Astrocyte (in vitro differentiated cells and primary cell): ENCODE measurements around the gene CSRNP3. TPM values are rescaled to one million over a fixed set of nuclear protein-coding genes. Genes with fewer than 3 reads are reported as not detected.
A peak's percentile ranks its signal among the peaks of the same experiment; 100 is the strongest.

Experiments
- DNase-seq: peaks from one replicate; pipeline ENCODE4 v3.0.0-alpha.2; 2010; ENCODE audit warnings: low read depth
- FAIRE-seq: peaks from 2 replicates; lab custom pipeline; 2011; peaks lifted over from hg19 to GRCh38; lab: Jason Lieb, UNC
- H2AFZ ChIP-seq: 2 replicates; pipeline ENCODE4 v1.6.0; 2012; ENCODE audit warnings: low read depth, low read length, inconsistent platforms
- H3K27ac ChIP-seq: 2 replicates; pipeline ENCODE4 v1.5.1; 2011; ENCODE audit warnings: low read depth, low read length, inconsistent platforms
- H3K27me3 ChIP-seq: 2 replicates; pipeline ENCODE4 v1.6.0; 2011; ENCODE audit warnings: low read length, inconsistent platforms; ENCODE audit not compliant: insufficient read depth
- H3K36me3 ChIP-seq: 2 replicates; pipeline ENCODE4 v1.5.1; 2011; ENCODE audit warnings: low read length, inconsistent platforms; ENCODE audit not compliant: insufficient read depth
- H3K4me1 ChIP-seq: 2 replicates; pipeline ENCODE4 v1.5.1; 2011; ENCODE audit warnings: low read length, inconsistent platforms; ENCODE audit not compliant: insufficient read depth
- H3K4me2 ChIP-seq: 2 replicates; pipeline ENCODE4 v1.6.0; 2012; ENCODE audit warnings: low read length, inconsistent platforms
- H3K4me3 ChIP-seq: 2 replicates; pipeline ENCODE4 v1.5.1; 2011; ENCODE audit warnings: low read depth, mild to moderate bottlenecking, low read length, inconsistent platforms; ENCODE audit not compliant: insufficient read depth
- H3K79me2 ChIP-seq: 2 replicates; pipeline ENCODE4 v1.6.0; 2012; ENCODE audit warnings: mild to moderate bottlenecking, low read length, inconsistent platforms; ENCODE audit not compliant: insufficient read depth
- H3K9ac ChIP-seq: 2 replicates; pipeline ENCODE4 v1.6.0; 2012; ENCODE audit warnings: mild to moderate bottlenecking, low read length, inconsistent platforms
- H3K9me3 ChIP-seq: 2 replicates; pipeline ENCODE4 v1.5.1; 2012; ENCODE audit warnings: low read depth, mild to moderate bottlenecking, low read length, inconsistent platforms; ENCODE audit not compliant: insufficient read depth
- H4K20me1 ChIP-seq: 2 replicates; pipeline ENCODE4 v1.6.0; 2012; ENCODE audit warnings: low read length, inconsistent platforms; ENCODE audit not compliant: insufficient read depth
- H3K27ac Mint-ChIP-seq: one replicate; pipeline ENCODE4 v1.8.0; 2021; ENCODE audit warnings: mild to moderate bottlenecking, mixed read lengths; ENCODE audit not compliant: unreplicated experiment
- H3K27me3 Mint-ChIP-seq: one replicate; pipeline ENCODE4 v1.8.0; 2021; ENCODE audit warnings: low read depth, mixed read lengths; ENCODE audit not compliant: unreplicated experiment
- H3K36me3 Mint-ChIP-seq: one replicate; pipeline ENCODE4 v1.8.0; 2021; ENCODE audit warnings: low read depth, mixed read lengths; ENCODE audit not compliant: unreplicated experiment
- H3K4me1 Mint-ChIP-seq: one replicate; pipeline ENCODE4 v1.8.0; 2021; ENCODE audit warnings: low read depth, mixed read lengths; ENCODE audit not compliant: unreplicated experiment
- H3K4me3 Mint-ChIP-seq: one replicate; pipeline ENCODE4 v1.8.0; 2021; ENCODE audit warnings: mild to moderate bottlenecking, moderate library complexity, mixed read lengths; ENCODE audit not compliant: unreplicated experiment
- H3K9me3 Mint-ChIP-seq: one replicate; pipeline ENCODE4 v1.8.0; 2021; ENCODE audit warnings: mild to moderate bottlenecking, mixed read lengths; ENCODE audit not compliant: unreplicated experiment
- CTCF ChIP-seq: IDR thresholded peaks from 2 replicates; pipeline ENCODE4 v1.5.1; 2011; ENCODE audit warnings: low read depth, mild to moderate bottlenecking, inconsistent platforms, low read length, moderate library complexity; ENCODE audit not compliant: insufficient read depth
- EZH2 ChIP-seq: IDR thresholded peaks from 2 replicates; pipeline ENCODE4 v1.6.1; 2012; ENCODE audit warnings: mild to moderate bottlenecking, low read length, inconsistent platforms; ENCODE audit not compliant: insufficient read depth
- total RNA-seq: library from RNA; stranded (reverse); gene quantifications from 2 replicates; pipeline ENCODE4 v1.2.1, GENCODE V29; 2021

The CSRNP3 gene
- total RNA-seq, 1 donor from 2014 or later: 5.9 TPM

DNA sequence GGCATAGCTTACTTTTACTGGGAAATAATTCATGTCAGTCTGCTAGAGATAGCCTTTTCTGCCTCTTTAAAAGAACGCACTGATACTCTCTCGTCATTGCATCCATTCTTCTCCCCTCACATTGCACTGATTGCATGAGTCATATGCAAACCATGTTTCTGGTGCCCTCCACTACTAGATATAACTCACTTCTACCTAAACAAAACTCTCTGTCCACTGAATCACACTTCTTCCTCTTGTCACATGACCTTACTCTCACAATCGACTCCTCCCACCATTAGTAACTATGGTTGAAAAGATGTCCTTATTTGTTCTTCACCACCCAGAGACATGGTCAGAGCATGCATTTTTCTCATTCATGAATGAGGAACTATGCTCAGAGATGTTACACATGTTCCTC, 158.0 kb downstream of the CSRNP3 start:
- H3K9ac ChIP-seq: no peak overlapping the region
- no peaks in the 10 kb centered on the region for H3K36me3 ChIP-seq
- H4K20me1 ChIP-seq: no peaks in the 10 kb centered on the region
- Mint-ChIP-seq H3K4me1 (no peaks in the 10 kb centered on the region), H3K27ac (no peak overlapping the region), H3K9me3 (no peaks in the 10 kb centered on the region), H3K4me3 (no peak overlapping the region), H3K27me3 (no peaks in the 10 kb centered on the region), H3K36me3 (peaks cover 2% of the 10 kb centered on the region)
- no peak overlapping the region for H3K27ac ChIP-seq
- no peaks in the 10 kb centered on the region for H3K79me2 ChIP-seq
- no peaks in the 10 kb centered on the region for H3K9me3 ChIP-seq
- no peak overlapping the region for H3K4me3 ChIP-seq
- TF ChIP-seq CTCF (no peak), EZH2 (no peak)
- peak overlapping the region; percentile 30 for H3K4me2 ChIP-seq
- FAIRE-seq: no peak
- no peaks in the 10 kb centered on the region for H3K27me3 ChIP-seq
- no peak overlapping the region for H2AFZ ChIP-seq
- no peaks in the 10 kb centered on the region for H3K4me1 ChIP-seq
- peak; percentile 79 for DNase-seq

DNA sequence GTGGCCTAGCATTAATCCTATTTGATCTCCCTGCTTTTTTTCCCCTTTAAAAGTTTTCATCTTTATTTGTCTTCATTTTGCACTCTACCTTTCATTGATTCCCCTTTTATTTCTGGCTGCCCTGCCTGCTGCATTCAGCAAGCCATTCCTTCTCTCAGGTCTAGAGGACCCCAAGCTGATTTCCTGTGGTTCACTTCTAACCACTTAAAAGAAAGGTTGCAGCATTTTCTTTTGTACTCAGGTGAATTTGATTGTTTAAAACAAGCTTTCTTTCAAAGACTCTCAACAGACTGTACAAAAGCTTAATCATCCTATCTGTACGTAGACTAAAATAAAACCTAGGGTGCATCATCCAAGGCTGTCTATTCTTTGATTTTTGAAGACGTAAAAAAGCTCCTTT, 160.3 kb downstream of the CSRNP3 start:
- H3K36me3 ChIP-seq: no peaks in the 10 kb centered on the region
- H3K27ac ChIP-seq: no peak overlapping the region
- no peaks in the 10 kb centered on the region for H3K79me2 ChIP-seq
- H3K4me1 ChIP-seq: no peaks in the 10 kb centered on the region
- Mint-ChIP-seq H3K4me3 (no peak overlapping the region), H3K27me3 (no peaks in the 10 kb centered on the region), H3K4me1 (peaks cover 6% of the 10 kb centered on the region), H3K27ac (no peak overlapping the region), H3K36me3 (peaks cover 3% of the 10 kb centered on the region), H3K9me3 (no peaks in the 10 kb centered on the region)
- TF ChIP-seq CTCF: no peak
- no peak for TF ChIP-seq EZH2
- FAIRE-seq (no peak), DNase-seq (no peak)
- H2AFZ ChIP-seq: no peak overlapping the region
- H3K9me3 ChIP-seq: no peaks in the 10 kb centered on the region
- H4K20me1 ChIP-seq: no peaks in the 10 kb centered on the region
- no peak overlapping the region for H3K4me2 ChIP-seq
- H3K27me3 ChIP-seq: no peaks in the 10 kb centered on the region
- H3K4me3 ChIP-seq: no peak overlapping the region
- no peak overlapping the region for H3K9ac ChIP-seq

DNA sequence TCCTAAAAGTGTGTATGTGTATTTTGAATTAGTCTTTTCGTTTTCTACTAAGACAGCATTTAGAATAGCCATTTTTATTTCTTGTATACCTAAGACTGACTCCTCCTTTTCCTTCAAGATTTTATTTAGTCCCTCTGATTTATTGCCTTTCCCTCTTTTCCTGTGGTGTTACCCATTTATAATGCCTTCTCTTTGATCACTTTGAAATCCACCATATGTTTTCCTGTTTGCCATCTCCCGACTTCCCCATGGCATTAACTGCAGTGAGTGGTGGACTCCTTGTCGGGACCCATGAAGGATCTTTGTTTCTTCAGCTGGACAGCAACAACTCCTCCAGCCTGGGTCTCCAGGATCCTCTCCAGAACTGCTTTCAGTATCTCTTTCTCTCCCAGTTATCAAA, 160.7 kb downstream of the CSRNP3 start:
- Histone ChIP-seq H3K4me2 (no peak overlapping the region), H3K27ac (no peak overlapping the region), H3K79me2 (no peaks in the 10 kb centered on the region), H3K36me3 (no peaks in the 10 kb centered on the region), H3K27me3 (no peaks in the 10 kb centered on the region), H3K4me1 (no peaks in the 10 kb centered on the region), H2AFZ (no peak overlapping the region), H3K4me3 (no peak overlapping the region), H4K20me1 (no peaks in the 10 kb centered on the region), H3K9ac (no peak overlapping the region), H3K9me3 (no peaks in the 10 kb centered on the region)
- Mint-ChIP-seq H3K36me3 (peaks cover 3% of the 10 kb centered on the region), H3K4me1 (peaks cover 9% of the 10 kb centered on the region), H3K4me3 (no peak overlapping the region), H3K27ac (no peak overlapping the region), H3K27me3 (no peaks in the 10 kb centered on the region), H3K9me3 (no peaks in the 10 kb centered on the region)
- FAIRE-seq (no peak), DNase-seq (no peak)
- TF ChIP-seq EZH2 (no peak), CTCF (no peak)
